IgD-negative memory B cell (primary cell): Measurements from ENCODE around the gene UBD. TPM values are rescaled to one million over a fixed set of nuclear protein-coding genes. Genes with fewer than 3 reads are reported as not detected.
A peak's percentile ranks its signal among the peaks of the same experiment; 100 is the strongest.

ENCODE experiments used
- H3K27ac Mint-ChIP-seq, 3 donors: one replicate each; pipeline ENCODE4 v1.8.0; 2020 to 2022; ENCODE audit warnings: mild to moderate bottlenecking in 3 of 3, mixed read lengths in 3 of 3, moderate library complexity in 1 of 3
- H3K27me3 Mint-ChIP-seq: one replicate; pipeline ENCODE4 v1.8.0; 2021; ENCODE audit warnings: mixed read lengths
- H3K36me3 Mint-ChIP-seq: one replicate; pipeline ENCODE4 v1.8.0; 2020; ENCODE audit warnings: mild to moderate bottlenecking, mixed read lengths
- H3K4me1 Mint-ChIP-seq, 3 donors: one replicate each; pipeline ENCODE4 v1.8.0; 2020 to 2022; ENCODE audit warnings: mixed read lengths in 3 of 3, mild to moderate bottlenecking in 1 of 3
- H3K4me3 Mint-ChIP-seq, 4 donors: one replicate each; pipeline ENCODE4 v1.8.0; 2020 to 2022; ENCODE audit warnings: mild to moderate bottlenecking in 4 of 4, mixed read lengths in 4 of 4, moderate library complexity in 3 of 4
- H3K9me3 Mint-ChIP-seq, 3 donors: one replicate each; pipeline ENCODE4 v1.8.0; 2020 to 2021; ENCODE audit warnings: mixed read lengths in 3 of 3, mild to moderate bottlenecking in 1 of 3
- polyA plus RNA-seq: library from polyadenylated mRNA; unstranded; fragments of 300-500 nt; fragmentation: Illumina TruSeq; gene quantifications from one replicate; pipeline ENCODE4 v1.2.3, GENCODE V29; 2021

The UBD gene
- polyA plus RNA-seq, 1 donor from 2014 or later, result not detected

DNA sequence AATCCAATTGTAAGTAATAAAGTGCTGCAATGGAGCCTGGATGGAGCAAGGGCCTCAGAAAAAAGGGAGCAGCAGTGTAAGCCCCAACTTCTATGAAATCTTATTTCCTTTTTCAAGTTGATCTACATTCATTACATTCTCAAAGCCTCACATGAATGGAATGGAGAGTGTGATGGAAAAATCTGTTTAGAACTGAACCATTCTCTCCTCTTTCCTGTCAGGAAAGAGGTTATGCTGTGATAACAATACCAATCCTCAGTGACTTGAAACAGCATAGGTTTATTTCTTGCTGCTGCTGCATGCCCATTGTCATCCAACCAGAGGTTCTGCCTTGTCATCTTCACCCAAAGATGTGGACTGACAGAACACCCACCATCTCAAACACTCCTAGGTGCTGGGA is 16.5 kb upstream of the UBD start:
- H3K9me3 Mint-ChIP-seq, result no peaks in the 10 kb centered on the region
- H3K27ac Mint-ChIP-seq, result no peak overlapping the region
- peaks cover 25% of the 10 kb centered on the region for H3K27me3 Mint-ChIP-seq
- no peak overlapping the region for H3K4me3 Mint-ChIP-seq
- H3K4me1 Mint-ChIP-seq, result no peaks in the 10 kb centered on the region
- no peaks in the 10 kb centered on the region for H3K36me3 Mint-ChIP-seq

DNA sequence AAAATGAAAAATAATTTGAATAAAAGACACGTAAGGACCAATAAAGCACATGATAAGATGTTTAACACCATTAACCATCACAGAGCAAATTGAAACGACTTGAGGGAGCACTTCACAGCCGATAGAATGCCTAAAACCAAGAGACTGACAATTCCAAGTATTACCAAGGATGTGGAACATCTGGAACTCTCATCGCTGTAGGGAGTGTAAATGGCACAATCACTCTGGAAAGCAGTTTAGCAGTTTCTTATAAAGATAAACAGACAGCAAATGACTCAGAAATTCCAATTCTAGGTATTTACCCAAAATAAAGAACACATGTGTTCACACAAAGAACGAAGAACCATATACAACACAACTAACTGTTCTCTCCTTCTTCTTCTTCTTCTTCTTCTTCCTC is 8.5 kb upstream of the UBD start:
- Mint-ChIP-seq H3K27ac (peak overlapping the region in 1 of 3 donors; percentile 63), H3K9me3 (no peaks in the 10 kb centered on the region), H3K27me3 (peaks cover 13% of the 10 kb centered on the region), H3K4me3 (no peak overlapping the region), H3K4me1 (peaks cover 5 to 8% (median 6%) of the 10 kb centered on the region in 3 donors), H3K36me3 (no peaks in the 10 kb centered on the region)

GRCh38 chr6:29567541-29567940 is 8.0 kb upstream of the UBD start:
- Mint-ChIP-seq H3K27me3 (peaks cover 13% of the 10 kb centered on the region), H3K4me1 (peaks cover 5 to 9% (median 6%) of the 10 kb centered on the region in 3 donors), H3K4me3 (no peak overlapping the region), H3K9me3 (no peaks in the 10 kb centered on the region), H3K36me3 (no peaks in the 10 kb centered on the region), H3K27ac (no peak overlapping the region)

DNA sequence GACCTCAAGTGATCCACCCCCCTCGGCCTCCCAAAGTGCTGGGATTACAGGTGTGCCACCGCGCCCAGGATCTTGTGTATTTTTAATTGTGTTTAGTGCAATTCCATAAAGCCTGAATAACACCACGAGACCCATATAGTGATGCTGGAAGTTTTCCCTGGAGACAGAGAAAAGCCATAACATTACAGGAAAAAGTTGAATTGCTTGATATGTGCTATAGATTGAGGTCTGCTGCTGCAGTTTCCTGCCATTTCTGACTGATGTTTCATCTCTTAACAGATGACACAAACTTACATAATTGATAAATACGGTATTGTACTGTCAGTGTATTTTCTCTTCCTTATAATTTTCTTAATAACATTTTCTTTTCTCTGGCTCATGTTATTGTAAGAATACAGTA is 7.3 kb upstream of the UBD start:
- no peak overlapping the region for H3K4me3 Mint-ChIP-seq
- peaks cover 5 to 9% (median 6%) of the 10 kb centered on the region in 3 donors for H3K4me1 Mint-ChIP-seq
- no peaks in the 10 kb centered on the region for H3K9me3 Mint-ChIP-seq
- H3K27me3 Mint-ChIP-seq, result peaks cover 13% of the 10 kb centered on the region
- H3K36me3 Mint-ChIP-seq, result no peaks in the 10 kb centered on the region
- H3K27ac Mint-ChIP-seq, result no peak overlapping the region

- H3K27ac Mint-ChIP-seq, result no peak overlapping the region
- no peaks in the 10 kb centered on the region for H3K9me3 Mint-ChIP-seq
- peaks cover 6 to 9% (median 7%) of the 10 kb centered on the region in 3 donors for H3K4me1 Mint-ChIP-seq
- H3K36me3 Mint-ChIP-seq, result peaks cover 2% of the 10 kb centered on the region
- no peak overlapping the region for H3K4me3 Mint-ChIP-seq
- peaks cover 10% of the 10 kb centered on the region for H3K27me3 Mint-ChIP-seq
Measured at GRCh38 chr6:29564875-29565274, 5.3 kb upstream of the UBD start.

- Mint-ChIP-seq H3K27me3 (peaks cover 11% of the 10 kb centered on the region), H3K36me3 (peaks cover 2% of the 10 kb centered on the region), H3K4me1 (peaks cover 6 to 9% (median 7%) of the 10 kb centered on the region in 3 donors), H3K27ac (no peak overlapping the region), H3K4me3 (no peak overlapping the region), H3K9me3 (no peaks in the 10 kb centered on the region)
Measured at GRCh38 chr6:29563435-29563965, 4.0 kb upstream of the UBD start.

DNA sequence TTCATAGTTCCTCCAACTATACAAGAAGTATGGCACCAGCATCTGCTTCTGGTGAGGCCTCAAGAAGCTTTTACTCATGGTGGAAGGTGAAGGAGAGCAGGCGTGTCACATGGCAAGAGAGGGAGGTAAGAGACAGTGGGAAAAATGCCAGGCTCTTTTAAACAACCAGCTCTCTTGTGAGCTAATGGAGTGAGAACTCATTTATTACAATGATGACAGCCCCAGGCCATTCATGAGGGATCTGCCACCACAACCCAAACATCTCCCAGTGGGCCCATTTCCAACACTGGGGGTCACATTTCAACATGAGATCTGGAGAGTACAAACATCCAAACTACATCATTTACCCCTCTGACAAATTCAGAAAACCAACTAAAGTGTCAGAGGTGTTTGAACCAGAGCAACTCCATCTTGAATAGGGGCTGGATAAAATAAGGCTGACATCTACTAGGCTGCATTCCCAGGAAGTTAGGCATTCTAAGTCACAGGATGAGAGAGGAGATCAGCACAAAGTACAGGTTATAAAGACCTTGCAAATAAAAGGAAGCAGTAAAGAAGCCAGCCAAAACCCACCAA is 2.2 kb upstream of the UBD start:
- H3K27me3 Mint-ChIP-seq, result peaks cover 12% of the 10 kb centered on the region

DNA sequence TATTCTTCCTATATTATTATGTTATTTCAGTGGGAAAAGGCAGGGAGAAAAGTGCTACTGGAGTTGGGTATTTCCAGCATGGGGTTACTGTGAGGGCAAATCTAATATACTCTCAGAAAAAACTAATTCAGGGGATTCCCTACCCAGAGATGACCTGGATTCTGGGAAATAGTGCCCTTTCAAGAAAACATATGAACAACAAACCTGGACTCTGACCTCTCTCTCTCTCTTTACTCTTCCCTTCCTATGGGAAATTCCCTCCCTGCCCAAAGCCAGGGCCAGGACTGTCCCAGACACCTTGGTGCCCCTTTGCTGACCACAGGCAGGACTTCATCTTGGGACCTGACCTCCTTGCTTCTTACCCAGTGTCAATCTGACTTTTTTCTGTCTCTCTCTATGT is 1.6 kb upstream of the UBD start:
- no peak overlapping the region for H3K27ac Mint-ChIP-seq
- H3K36me3 Mint-ChIP-seq, result peaks cover 2% of the 10 kb centered on the region
- no peaks in the 10 kb centered on the region for H3K9me3 Mint-ChIP-seq
- peaks cover 6 to 9% (median 7%) of the 10 kb centered on the region in 3 donors for H3K4me1 Mint-ChIP-seq
- no peak overlapping the region for H3K4me3 Mint-ChIP-seq
- H3K27me3 Mint-ChIP-seq, result peaks cover 12% of the 10 kb centered on the region

More for the DNA sequence above, 2.2 kb upstream of the UBD start:
- H3K27ac Mint-ChIP-seq, result no peak overlapping the region
- no peaks in the 10 kb centered on the region for H3K9me3 Mint-ChIP-seq
- peaks cover 2% of the 10 kb centered on the region for H3K36me3 Mint-ChIP-seq
- H3K4me1 Mint-ChIP-seq, result peaks cover 6 to 9% (median 7%) of the 10 kb centered on the region in 3 donors
- H3K4me3 Mint-ChIP-seq, result no peak overlapping the region

DNA sequence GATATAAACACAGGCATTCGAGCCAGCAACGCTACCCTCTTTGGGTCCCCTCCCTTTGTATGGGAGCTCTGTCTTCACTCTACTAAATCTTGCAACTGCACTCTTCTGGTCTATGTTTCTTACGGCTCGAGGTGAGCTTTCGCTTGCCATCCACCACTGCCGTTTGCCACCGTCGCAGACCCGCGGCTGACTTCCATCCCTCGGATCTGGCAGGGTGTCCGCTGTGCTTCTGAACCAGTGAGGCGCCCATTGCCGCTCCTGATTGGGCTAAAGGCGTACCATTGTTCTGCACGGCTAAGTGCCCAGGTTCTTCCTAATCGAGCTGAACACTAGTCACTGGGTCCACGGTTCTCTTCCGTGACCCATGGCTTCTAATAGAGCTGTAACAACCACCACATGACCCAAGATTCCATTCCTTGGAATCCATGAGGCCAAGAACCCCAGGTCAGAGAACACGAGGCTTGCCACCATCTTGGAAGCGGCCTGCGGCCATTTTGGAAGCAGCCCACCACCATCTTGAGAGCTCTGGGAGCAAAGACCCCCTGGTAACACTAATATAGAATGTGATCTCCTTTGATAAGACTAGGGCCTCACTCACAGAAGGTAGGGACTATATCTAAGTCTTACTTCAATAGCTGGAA is 973 bp downstream of the UBD start:
- peaks cover 6 to 10% (median 7%) of the 10 kb centered on the region in 3 donors for H3K4me1 Mint-ChIP-seq

GRCh38 chr6:29557320-29557719 is 2.2 kb downstream of the UBD start:
- H3K36me3 Mint-ChIP-seq, result peaks cover 2% of the 10 kb centered on the region
- H3K27ac Mint-ChIP-seq, result no peak overlapping the region
- peaks cover 3 to 12% (median 5%) of the 10 kb centered on the region in 3 donors for H3K4me1 Mint-ChIP-seq
- H3K27me3 Mint-ChIP-seq, result peaks cover 42% of the 10 kb centered on the region
- H3K4me3 Mint-ChIP-seq, result no peak overlapping the region
- H3K9me3 Mint-ChIP-seq, result peaks cover 0 to 2% (median 0%) of the 10 kb centered on the region in 3 donors

More for the DNA sequence above, 973 bp downstream of the UBD start:
- Mint-ChIP-seq H3K36me3 (peaks cover 2% of the 10 kb centered on the region), H3K9me3 (peaks cover 0 to 2% (median 0%) of the 10 kb centered on the region in 3 donors), H3K27ac (no peak overlapping the region), H3K27me3 (peaks cover 34% of the 10 kb centered on the region), H3K4me3 (no peak overlapping the region)

DNA sequence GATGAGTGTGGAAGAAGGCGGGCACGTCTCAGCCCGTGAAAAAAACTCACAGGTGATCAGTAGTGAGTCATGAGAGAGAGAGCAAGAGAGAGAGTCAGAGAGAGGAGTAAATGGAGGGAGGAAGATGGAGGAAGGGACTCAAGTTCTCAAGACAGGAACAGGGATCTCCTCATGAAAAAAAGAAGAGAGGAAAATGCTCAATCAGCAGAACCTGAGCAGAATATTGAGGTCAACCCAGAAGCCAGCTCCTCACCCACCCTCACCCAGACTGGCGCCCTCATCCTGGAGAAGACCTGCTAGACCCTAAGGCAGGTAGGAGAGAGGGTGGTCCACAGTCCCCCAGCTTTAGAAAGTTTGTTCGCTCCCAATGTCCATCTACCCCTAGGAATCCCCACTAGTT is 4.8 kb downstream of the UBD start:
- H3K4me1 Mint-ChIP-seq, result peaks cover 1 to 12% (median 5%) of the 10 kb centered on the region in 3 donors
- H3K36me3 Mint-ChIP-seq, result no peaks in the 10 kb centered on the region
- no peak overlapping the region for H3K27ac Mint-ChIP-seq
- H3K27me3 Mint-ChIP-seq, result peaks cover 43% of the 10 kb centered on the region
- peaks cover 0 to 2% (median 0%) of the 10 kb centered on the region in 3 donors for H3K9me3 Mint-ChIP-seq
- no peak overlapping the region for H3K4me3 Mint-ChIP-seq

GRCh38 chr6:29553268-29554057 is 6.1 kb downstream of the UBD start:
- no peaks in the 10 kb centered on the region for H3K36me3 Mint-ChIP-seq
- H3K4me3 Mint-ChIP-seq, result peak overlapping the region; percentile 88 to 98 (median 92)
- H3K27me3 Mint-ChIP-seq, result peaks cover 43% of the 10 kb centered on the region
- H3K27ac Mint-ChIP-seq, result peak overlapping the region in 1 of 3 donors; percentile 12
- peaks cover 0 to 2% (median 0%) of the 10 kb centered on the region in 3 donors for H3K9me3 Mint-ChIP-seq
- peaks cover 1 to 12% (median 5%) of the 10 kb centered on the region in 3 donors for H3K4me1 Mint-ChIP-seq

GRCh38 chr6:29552512-29553051 is 7.0 kb downstream of the UBD start:
- Mint-ChIP-seq H3K27ac (peak overlapping the region in 1 of 3 donors; percentile 12), H3K9me3 (peaks cover 0 to 2% (median 0%) of the 10 kb centered on the region in 3 donors), H3K4me3 (peak overlapping the region; percentile 88 to 98 (median 92)), H3K4me1 (peaks cover 1 to 12% (median 5%) of the 10 kb centered on the region in 3 donors), H3K36me3 (no peaks in the 10 kb centered on the region), H3K27me3 (peaks cover 40% of the 10 kb centered on the region)

- H3K4me3 Mint-ChIP-seq, result no peak overlapping the region
- H3K4me1 Mint-ChIP-seq, result peaks cover 0 to 3% (median under 1%) of the 10 kb centered on the region in 3 donors
- peaks cover 17% of the 10 kb centered on the region for H3K27me3 Mint-ChIP-seq
- H3K36me3 Mint-ChIP-seq, result peaks cover 2% of the 10 kb centered on the region
- peaks cover 0 to 3% (median 0%) of the 10 kb centered on the region in 3 donors for H3K9me3 Mint-ChIP-seq
- no peak overlapping the region for H3K27ac Mint-ChIP-seq
Measured at GRCh38 chr6:29547573-29547972, 12.0 kb downstream of the UBD start.
